GM23338 (cell line): ENCODE results near the gene SMARCC1. TPM values are rescaled to one million over a fixed set of nuclear protein-coding genes. Genes with fewer than 3 reads are reported as not detected.

Experiments used
- ATAC-seq: fragments of 200-7000 bp; cut with Tn5 transposase; 3 replicates; pipeline ENCODE4 v1.9.1; 2020
- DNase-seq: peaks from one replicate; pipeline ENCODE4 v3.0.0-alpha.2; 2015; ENCODE audit warnings: low spot score
- H2AFZ ChIP-seq: fragments of 200-600 bp; sonication (generic); 2 replicates; pipeline ENCODE4 v1.8.0; 2016; ENCODE audit warnings: antibody characterized with exemption, mild to moderate bottlenecking, moderate library complexity
- H3F3A ChIP-seq: fragments of 200-600 bp; sonication (generic); replicated peaks from 2 replicates; pipeline ENCODE4 v1.8.0; 2017; ENCODE audit warnings: antibody characterized with exemption, mixed run types, low read depth
- H3K27ac ChIP-seq: fragments of 200-600 bp; sonication (generic); 2 replicates; pipeline ENCODE4 v1.6.1; 2016; ENCODE audit warnings: low read depth
- H3K27me3 ChIP-seq: fragments of 200-600 bp; sonication (generic); 2 replicates; pipeline ENCODE4 v1.8.0; 2016; ENCODE audit warnings: mild to moderate bottlenecking, mixed run types, moderate library complexity; ENCODE audit not compliant: insufficient read depth
- H3K36me3 ChIP-seq: fragments of 200-600 bp; sonication (generic); 2 replicates; pipeline ENCODE4 v1.8.0; 2016; ENCODE audit warnings: mild to moderate bottlenecking; ENCODE audit not compliant: insufficient read depth
- H3K4me1 ChIP-seq: fragments of 200-600 bp; sonication (generic); 2 replicates; pipeline ENCODE4 v1.8.0; 2016; ENCODE audit warnings: mild to moderate bottlenecking, moderate library complexity; ENCODE audit not compliant: insufficient read depth
- H3K4me2 ChIP-seq: fragments of 200-600 bp; sonication (generic); 2 replicates; pipeline ENCODE4 v1.7.1; 2017; ENCODE audit warnings: mixed run types
- H3K4me3 ChIP-seq: fragments of 200-600 bp; sonication (generic); 2 replicates; pipeline ENCODE4 v1.6.1; 2016; ENCODE audit warnings: mixed run types
- H3K79me2 ChIP-seq: fragments of 200-600 bp; sonication (generic); replicated peaks from 2 replicates; pipeline ENCODE4 v1.8.0; 2017; ENCODE audit warnings: mild to moderate bottlenecking; ENCODE audit not compliant: insufficient read depth
- H3K9me2 ChIP-seq: fragments of 200-600 bp; sonication (generic); 2 replicates; pipeline ENCODE4 v1.8.0; 2017; ENCODE audit not compliant: insufficient read depth
- H4K20me1 ChIP-seq: fragments of 200-600 bp; sonication (generic); replicated peaks from 2 replicates; pipeline ENCODE4 v1.8.0; 2017; ENCODE audit warnings: mild to moderate bottlenecking; ENCODE audit not compliant: insufficient read depth
- H3K27ac Mint-ChIP-seq: 2 replicates; pipeline ENCODE4 v1.8.0; 2020; ENCODE audit warnings: inconsistent platforms, mild to moderate bottlenecking, moderate library complexity, mixed read lengths
- H3K27me3 Mint-ChIP-seq: 3 replicates; pipeline ENCODE4 v1.8.0; 2022; ENCODE audit warnings: low read depth, mild to moderate bottlenecking, moderate library complexity, mixed read lengths, inconsistent platforms; ENCODE audit not compliant: insufficient read depth, poor library complexity
- H3K36me3 Mint-ChIP-seq: 3 replicates; pipeline ENCODE4 v1.8.0; 2021; ENCODE audit warnings: low read depth, mild to moderate bottlenecking, inconsistent platforms, moderate library complexity, mixed read lengths
- H3K4me1 Mint-ChIP-seq: 3 replicates; pipeline ENCODE4 v1.8.0; 2020; ENCODE audit warnings: mild to moderate bottlenecking, inconsistent platforms, mixed read lengths
- H3K4me3 Mint-ChIP-seq: 3 replicates; pipeline ENCODE4 v1.8.0; 2021; ENCODE audit warnings: moderate library complexity, mild to moderate bottlenecking, inconsistent platforms, mixed read lengths
- H3K9me3 Mint-ChIP-seq: 3 replicates; pipeline ENCODE4 v1.8.0; 2020; ENCODE audit warnings: moderate library complexity, mild to moderate bottlenecking, inconsistent platforms, mixed read lengths
- CREB1 ChIP-seq: fragments of 250-450 bp; sonication (Bioruptor Pico); IDR thresholded peaks from 2 replicates; pipeline ENCODE4 v1.5.0; 2020; ENCODE audit warnings: low read depth, mild to moderate bottlenecking, moderate library complexity
- EZH2phosphoT487 ChIP-seq: fragments of 200-600 bp; sonication (generic); IDR thresholded peaks from one replicate; pipeline ENCODE4 v1.8.1; 2018; ENCODE audit warnings: antibody characterized with exemption; ENCODE audit not compliant: unreplicated experiment
- NANOG ChIP-seq: IDR thresholded peaks from 2 replicates; pipeline ENCODE4 v1.6.1; 2016; ENCODE audit warnings: antibody characterized with exemption, borderline replicate concordance
- POLR2AphosphoS5 ChIP-seq: IDR thresholded peaks from 2 replicates; pipeline ENCODE4 v1.6.1; 2016; ENCODE audit warnings: antibody characterized with exemption, low read depth
- STAT1 ChIP-seq: IDR thresholded peaks from one replicate; pipeline ENCODE4 v1.6.1; 2016; ENCODE audit warnings: antibody characterized with exemption; ENCODE audit not compliant: unreplicated experiment
- ZNF331 ChIP-seq: fragments of 250-450 bp; sonication (Bioruptor Pico); IDR thresholded peaks from 2 replicates; pipeline ENCODE4 v1.5.0; 2020; ENCODE audit warnings: low read depth, mild to moderate bottlenecking, moderate library complexity
- polyA plus RNA-seq: library from polyadenylated mRNA; unstranded; fragments of >200 nt; fragmentation: Nextera tagmentation; extraction: Ambion mirVana; gene quantifications from 2 replicates; pipeline ENCODE4 v1.2.1, GENCODE V29; 2016
- total RNA-seq: library from RNA; depleted of rRNA; stranded (reverse); fragments of >200 nt; shearing (Covaris generic); gene quantifications from 2 replicates; pipeline ENCODE4 v1.2.3, GENCODE V29; 2014
- TF ChIP-seq, protein P1 (sequence below): IDR thresholded peaks from one replicate; pipeline ENCODE4 v1.6.1; 2018; ENCODE audit warnings: antibody characterized with exemption; ENCODE audit not compliant: unreplicated experiment
- TF ChIP-seq, protein P2 (sequence below): fragments of 250-450 bp; sonication (Bioruptor Pico); IDR thresholded peaks from 2 replicates; pipeline ENCODE4 v1.5.0; 2020; ENCODE audit warnings: mild to moderate bottlenecking, moderate library complexity

SMARCC1 gene
- total and polyA plus RNA-seq, 2 experiments from 2014 or later: 105 to 171 TPM

DNA sequence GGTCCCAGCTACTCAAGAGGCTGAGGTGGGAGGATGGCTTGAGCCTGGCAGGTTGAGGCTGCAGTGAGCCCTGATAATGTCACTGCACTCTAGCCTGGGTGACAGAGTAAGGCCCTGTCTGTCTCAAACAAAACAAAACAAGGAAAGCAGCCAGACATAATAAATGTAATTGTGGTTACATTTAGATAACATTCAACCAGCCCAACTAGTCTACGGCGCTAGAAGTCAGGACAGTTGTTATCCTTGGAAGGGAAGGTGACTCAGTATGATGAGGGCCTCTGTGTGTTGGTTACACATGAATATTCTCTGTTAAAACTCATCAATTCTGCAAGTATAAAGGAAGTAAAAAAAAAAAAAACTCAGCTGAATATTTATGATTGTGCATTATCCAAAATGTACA, 176.0 kb downstream of the SMARCC1 start:
- no peak overlapping the region for H3K27ac ChIP-seq
- Mint-ChIP-seq H3K36me3 (peaks cover 76% of the 10 kb centered on the region), H3K27ac (no peak overlapping the region), H3K4me3 (no peak overlapping the region), H3K27me3 (peaks cover 6% of the 10 kb centered on the region), H3K4me1 (no peaks in the 10 kb centered on the region), H3K9me3 (no peaks in the 10 kb centered on the region)
- no peaks in the 10 kb centered on the region for H3K4me1 ChIP-seq
- TF ChIP-seq EZH2phosphoT487: no peak
- no peak for TF ChIP-seq STAT1
- TF ChIP-seq, protein P1, sequence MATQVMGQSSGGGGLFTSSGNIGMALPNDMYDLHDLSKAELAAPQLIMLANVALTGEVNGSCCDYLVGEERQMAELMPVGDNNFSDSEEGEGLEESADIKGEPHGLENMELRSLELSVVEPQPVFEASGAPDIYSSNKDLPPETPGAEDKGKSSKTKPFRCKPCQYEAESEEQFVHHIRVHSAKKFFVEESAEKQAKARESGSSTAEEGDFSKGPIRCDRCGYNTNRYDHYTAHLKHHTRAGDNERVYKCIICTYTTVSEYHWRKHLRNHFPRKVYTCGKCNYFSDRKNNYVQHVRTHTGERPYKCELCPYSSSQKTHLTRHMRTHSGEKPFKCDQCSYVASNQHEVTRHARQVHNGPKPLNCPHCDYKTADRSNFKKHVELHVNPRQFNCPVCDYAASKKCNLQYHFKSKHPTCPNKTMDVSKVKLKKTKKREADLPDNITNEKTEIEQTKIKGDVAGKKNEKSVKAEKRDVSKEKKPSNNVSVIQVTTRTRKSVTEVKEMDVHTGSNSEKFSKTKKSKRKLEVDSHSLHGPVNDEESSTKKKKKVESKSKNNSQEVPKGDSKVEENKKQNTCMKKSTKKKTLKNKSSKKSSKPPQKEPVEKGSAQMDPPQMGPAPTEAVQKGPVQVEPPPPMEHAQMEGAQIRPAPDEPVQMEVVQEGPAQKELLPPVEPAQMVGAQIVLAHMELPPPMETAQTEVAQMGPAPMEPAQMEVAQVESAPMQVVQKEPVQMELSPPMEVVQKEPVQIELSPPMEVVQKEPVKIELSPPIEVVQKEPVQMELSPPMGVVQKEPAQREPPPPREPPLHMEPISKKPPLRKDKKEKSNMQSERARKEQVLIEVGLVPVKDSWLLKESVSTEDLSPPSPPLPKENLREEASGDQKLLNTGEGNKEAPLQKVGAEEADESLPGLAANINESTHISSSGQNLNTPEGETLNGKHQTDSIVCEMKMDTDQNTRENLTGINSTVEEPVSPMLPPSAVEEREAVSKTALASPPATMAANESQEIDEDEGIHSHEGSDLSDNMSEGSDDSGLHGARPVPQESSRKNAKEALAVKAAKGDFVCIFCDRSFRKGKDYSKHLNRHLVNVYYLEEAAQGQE: no peak
- TF ChIP-seq ZNF331 (CRISPR knock-in tag): no peak
- TF ChIP-seq NANOG: no peak
- TF ChIP-seq CREB1 (CRISPR knock-in tag): no peak
- TF ChIP-seq, protein P2, sequence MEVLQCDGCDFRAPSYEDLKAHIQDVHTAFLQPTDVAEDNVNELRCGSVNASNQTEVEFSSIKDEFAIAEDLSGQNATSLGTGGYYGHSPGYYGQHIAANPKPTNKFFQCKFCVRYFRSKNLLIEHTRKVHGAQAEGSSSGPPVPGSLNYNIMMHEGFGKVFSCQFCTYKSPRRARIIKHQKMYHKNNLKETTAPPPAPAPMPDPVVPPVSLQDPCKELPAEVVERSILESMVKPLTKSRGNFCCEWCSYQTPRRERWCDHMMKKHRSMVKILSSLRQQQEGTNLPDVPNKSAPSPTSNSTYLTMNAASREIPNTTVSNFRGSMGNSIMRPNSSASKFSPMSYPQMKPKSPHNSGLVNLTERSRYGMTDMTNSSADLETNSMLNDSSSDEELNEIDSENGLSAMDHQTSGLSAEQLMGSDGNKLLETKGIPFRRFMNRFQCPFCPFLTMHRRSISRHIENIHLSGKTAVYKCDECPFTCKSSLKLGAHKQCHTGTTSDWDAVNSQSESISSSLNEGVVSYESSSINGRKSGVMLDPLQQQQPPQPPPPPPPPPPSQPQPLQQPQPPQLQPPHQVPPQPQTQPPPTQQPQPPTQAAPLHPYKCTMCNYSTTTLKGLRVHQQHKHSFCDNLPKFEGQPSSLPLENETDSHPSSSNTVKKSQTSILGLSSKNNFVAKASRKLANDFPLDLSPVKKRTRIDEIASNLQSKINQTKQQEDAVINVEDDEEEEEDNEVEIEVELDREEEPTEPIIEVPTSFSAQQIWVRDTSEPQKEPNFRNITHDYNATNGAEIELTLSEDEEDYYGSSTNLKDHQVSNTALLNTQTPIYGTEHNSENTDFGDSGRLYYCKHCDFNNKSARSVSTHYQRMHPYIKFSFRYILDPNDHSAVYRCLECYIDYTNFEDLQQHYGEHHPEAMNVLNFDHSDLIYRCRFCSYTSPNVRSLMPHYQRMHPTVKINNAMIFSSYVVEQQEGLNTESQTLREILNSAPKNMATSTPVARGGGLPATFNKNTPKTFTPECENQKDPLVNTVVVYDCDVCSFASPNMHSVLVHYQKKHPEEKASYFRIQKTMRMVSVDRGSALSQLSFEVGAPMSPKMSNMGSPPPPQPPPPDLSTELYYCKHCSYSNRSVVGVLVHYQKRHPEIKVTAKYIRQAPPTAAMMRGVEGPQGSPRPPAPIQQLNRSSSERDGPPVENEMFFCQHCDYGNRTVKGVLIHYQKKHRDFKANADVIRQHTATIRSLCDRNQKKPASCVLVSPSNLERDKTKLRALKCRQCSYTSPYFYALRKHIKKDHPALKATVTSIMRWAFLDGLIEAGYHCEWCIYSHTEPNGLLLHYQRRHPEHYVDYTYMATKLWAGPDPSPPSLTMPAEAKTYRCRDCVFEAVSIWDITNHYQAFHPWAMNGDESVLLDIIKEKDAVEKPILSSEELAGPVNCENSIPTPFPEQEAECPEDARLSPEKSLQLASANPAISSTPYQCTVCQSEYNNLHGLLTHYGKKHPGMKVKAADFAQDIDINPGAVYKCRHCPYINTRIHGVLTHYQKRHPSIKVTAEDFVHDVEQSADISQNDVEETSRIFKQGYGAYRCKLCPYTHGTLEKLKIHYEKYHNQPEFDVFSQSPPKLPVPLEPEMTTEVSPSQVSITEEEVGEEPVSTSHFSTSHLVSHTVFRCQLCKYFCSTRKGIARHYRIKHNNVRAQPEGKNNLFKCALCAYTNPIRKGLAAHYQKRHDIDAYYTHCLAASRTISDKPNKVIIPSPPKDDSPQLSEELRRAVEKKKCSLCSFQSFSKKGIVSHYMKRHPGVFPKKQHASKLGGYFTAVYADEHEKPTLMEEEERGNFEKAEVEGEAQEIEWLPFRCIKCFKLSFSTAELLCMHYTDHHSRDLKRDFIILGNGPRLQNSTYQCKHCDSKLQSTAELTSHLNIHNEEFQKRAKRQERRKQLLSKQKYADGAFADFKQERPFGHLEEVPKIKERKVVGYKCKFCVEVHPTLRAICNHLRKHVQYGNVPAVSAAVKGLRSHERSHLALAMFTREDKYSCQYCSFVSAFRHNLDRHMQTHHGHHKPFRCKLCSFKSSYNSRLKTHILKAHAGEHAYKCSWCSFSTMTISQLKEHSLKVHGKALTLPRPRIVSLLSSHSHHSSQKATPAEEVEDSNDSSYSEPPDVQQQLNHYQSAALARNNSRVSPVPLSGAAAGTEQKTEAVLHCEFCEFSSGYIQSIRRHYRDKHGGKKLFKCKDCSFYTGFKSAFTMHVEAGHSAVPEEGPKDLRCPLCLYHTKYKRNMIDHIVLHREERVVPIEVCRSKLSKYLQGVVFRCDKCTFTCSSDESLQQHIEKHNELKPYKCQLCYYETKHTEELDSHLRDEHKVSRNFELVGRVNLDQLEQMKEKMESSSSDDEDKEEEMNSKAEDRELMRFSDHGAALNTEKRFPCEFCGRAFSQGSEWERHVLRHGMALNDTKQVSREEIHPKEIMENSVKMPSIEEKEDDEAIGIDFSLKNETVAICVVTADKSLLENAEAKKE (CRISPR knock-in tag): no peak
- TF ChIP-seq POLR2AphosphoS5: no peak
- ATAC-seq (no peak), DNase-seq (no peak)
- no peaks in the 10 kb centered on the region for H3K27me3 ChIP-seq
- no peaks in the 10 kb centered on the region for H3K9me2 ChIP-seq
- H3K36me3 ChIP-seq: peaks cover 42% of the 10 kb centered on the region
- no peak overlapping the region for H2AFZ ChIP-seq
- H4K20me1 ChIP-seq: peaks cover 15% of the 10 kb centered on the region; the same call in 1 of the 2 replicates
- no peak overlapping the region for H3K4me3 ChIP-seq
- H3K4me2 ChIP-seq: no peak overlapping the region
- peaks cover 24% of the 10 kb centered on the region for H3K79me2 ChIP-seq
- H3F3A ChIP-seq: peaks cover 7% of the 10 kb centered on the region; the same call in 1 of the 2 replicates
